HepG2 (cell line): ENCODE results near the gene EYA2. TPM values are rescaled to one million over a fixed set of nuclear protein-coding genes. Genes with fewer than 3 reads are reported as not detected.

ENCODE experiments used
- DMTF1 ChIP-seq: sonication (generic); formaldehyde crosslinking; IDR thresholded peaks from 2 replicates; pipeline ENCODE4 v1.4.0; 2020; ENCODE audit warnings: mild to moderate bottlenecking, missing genetic modification reagents
- ELF1 ChIP-seq: sonication (generic); formaldehyde crosslinking; IDR thresholded peaks from 2 replicates; pipeline ENCODE4 v1.4.0; 2020; ENCODE audit warnings: missing genetic modification reagents
- GLI4 ChIP-seq: sonication (generic); formaldehyde crosslinking; IDR thresholded peaks from 2 replicates; pipeline ENCODE4 v1.5.1; 2020; ENCODE audit warnings: missing genetic modification reagents, mild to moderate bottlenecking, moderate library complexity, borderline replicate concordance
- HIC2 ChIP-seq: sonication (generic); formaldehyde crosslinking; IDR thresholded peaks from 2 replicates; pipeline ENCODE4 v1.9.0; 2022; ENCODE audit warnings: low read depth, missing genetic modification reagents
- IRF2 ChIP-seq: IDR thresholded peaks from 2 replicates; pipeline ENCODE4 v1.6.1; 2018; ENCODE audit warnings: missing genetic modification reagents, missing compliant biosample characterization
- MAZ ChIP-seq, 2 experiments: sonication (generic) in 1 of 2; formaldehyde crosslinking in 1 of 2; IDR thresholded peaks; 2 replicates each; pipeline versions ENCODE4 v1.5.0 to v1.6.1; 2012 to 2020; ENCODE audit warnings: low read depth in 2 of 2, mild to moderate bottlenecking in 2 of 2, borderline replicate concordance in 1 of 2, improper control_type of control experiment in 1 of 2, low read length in 1 of 2, missing genetic modification reagents in 1 of 2, moderate library complexity in 1 of 2
- NR2F6 ChIP-seq, 2 experiments: IDR thresholded peaks; 2 replicates each; pipeline ENCODE4 v1.6.1; 2016; ENCODE audit warnings: antibody characterized with exemption in 1 of 2, mild to moderate bottlenecking in 1 of 2
- PAX8 ChIP-seq: sonication (generic); formaldehyde crosslinking; IDR thresholded peaks from 2 replicates; pipeline ENCODE4 v1.8.0; 2022; ENCODE audit warnings: mild to moderate bottlenecking, missing genetic modification reagents, borderline replicate concordance
- RAD21 ChIP-seq: fragments of 450-650 bp; formaldehyde crosslinking; IDR thresholded peaks from 2 replicates; pipeline ENCODE4 v1.5.0; 2020; ENCODE audit warnings: mild to moderate bottlenecking
- REST ChIP-seq, 2 experiments: IDR thresholded peaks; 2 replicates each; pipeline ENCODE4 v1.6.1; 2011 to 2012; ENCODE audit warnings: low read length in 2 of 2, borderline replicate concordance in 1 of 2, low read depth in 1 of 2, mild to moderate bottlenecking in 1 of 2, moderate library complexity in 1 of 2
- SP2 ChIP-seq: sonication (generic); formaldehyde crosslinking; IDR thresholded peaks from 2 replicates; pipeline ENCODE4 v1.5.1; 2020; ENCODE audit warnings: mild to moderate bottlenecking, missing genetic modification reagents
- THAP11 ChIP-seq: IDR thresholded peaks from 2 replicates; pipeline ENCODE4 v1.6.1; 2016; ENCODE audit warnings: missing biosample characterization, missing genetic modification reagents
- ZGPAT ChIP-seq: IDR thresholded peaks from 2 replicates; pipeline ENCODE4 v1.6.1; 2016; ENCODE audit warnings: mild to moderate bottlenecking
- ZNF362 ChIP-seq: sonication (generic); formaldehyde crosslinking; IDR thresholded peaks from 2 replicates; pipeline ENCODE4 v1.4.0; 2020; ENCODE audit warnings: missing genetic modification reagents, mild to moderate bottlenecking, borderline replicate concordance
- ZNF784 ChIP-seq: sonication (generic); formaldehyde crosslinking; IDR thresholded peaks from 2 replicates; pipeline ENCODE4 v1.5.1; 2020; ENCODE audit warnings: missing genetic modification reagents, mild to moderate bottlenecking, borderline replicate concordance
- ZNF839 ChIP-seq: sonication (generic); formaldehyde crosslinking; IDR thresholded peaks from 2 replicates; pipeline ENCODE4 v1.4.0; 2020; ENCODE audit warnings: missing genetic modification reagents, mild to moderate bottlenecking, borderline replicate concordance
- polyA plus RNA-seq, 8 experiments: library from polyadenylated mRNA; depleted of rRNA in 3 of 8; stranded (reverse) in 7 of 8; unstranded in 1 of 8; fragments of >200 nt; fragmentation: Illumina TruSeq in 4 of 8; extraction: Trizol in 4 of 8; gene quantifications; 2 replicates each; pipeline versions ENCODE4 v1.2.1 to v1.2.3, GENCODE V29; 2011 to 2016; ENCODE audit warnings: low read depth in 4 of 8, missing spikeins in 1 of 8, mixed read lengths in 1 of 8; ENCODE audit not compliant: insufficient read depth in 1 of 8
- total RNA-seq, 5 experiments: library from RNA; depleted of rRNA; stranded (reverse); fragments of >200 nt; fragmentation: Illumina TruSeq; extraction: Trizol; gene quantifications; 2 replicates each; pipeline ENCODE4 v1.2.3, GENCODE V29; 2016; ENCODE audit warnings: low read depth in 1 of 5

Gene EYA2
- total and polyA plus RNA-seq, 2 of the 13 experiments (the other 11 are each of a cell fraction or from before 2014, with no cell fraction given): not detected

GRCh38 chr20:47201074-47201730 is 306.6 kb downstream of the EYA2 start (continued):
- TF ChIP-seq REST (IDR thresholded peaks at IDR 0.05; ENCODE audit: borderline replicate concordance in 1 of 2, low read depth in 1 of 2, low read length in 2 of 2) (no peak), NR2F6 (IDR thresholded peaks at IDR 0.05) (no peak; the same call in 1 of the 2 replicates), NR2F6 (CRISPR knock-in tag; IDR thresholded peaks at IDR 0.05) (no peak), DMTF1 (CRISPR knock-in tag) (peak; percentile 80; the same call in 1 of the 2 replicates), RAD21 (no peak), MAZ (IDR thresholded peaks at IDR 0.05; ENCODE audit: borderline replicate concordance, low read depth, low read length) (no peak), MAZ (CRISPR knock-in tag; IDR thresholded peaks at IDR 0.05; ENCODE audit: low read depth) (0 out of 2 replicates have a peak, but pooled peaks have one; percentile 15), SP2 (CRISPR knock-in tag) (0 out of 2 replicates have a peak, but pooled peaks have one; percentile 25), ZGPAT (CRISPR knock-in tag) (peak; percentile 13; the same call in 1 of the 2 replicates), ELF1 (peak; percentile 48; the same call in 1 of the 2 replicates), ZNF784 (no peak), ZNF362 (CRISPR knock-in tag) (peak; percentile 84; the same call in 1 of the 2 replicates), HIC2 (CRISPR knock-in tag) (no peak), GLI4 (CRISPR knock-in tag) (no peak), PAX8 (CRISPR knock-in tag) (no peak), THAP11 (CRISPR knock-in tag) (no peak), IRF2 (CRISPR knock-in tag) (no peak; the same call in 1 of the 2 replicates), ZNF839 (no peak)
